ENCODE data around the gene CCRL2.

DNA sequence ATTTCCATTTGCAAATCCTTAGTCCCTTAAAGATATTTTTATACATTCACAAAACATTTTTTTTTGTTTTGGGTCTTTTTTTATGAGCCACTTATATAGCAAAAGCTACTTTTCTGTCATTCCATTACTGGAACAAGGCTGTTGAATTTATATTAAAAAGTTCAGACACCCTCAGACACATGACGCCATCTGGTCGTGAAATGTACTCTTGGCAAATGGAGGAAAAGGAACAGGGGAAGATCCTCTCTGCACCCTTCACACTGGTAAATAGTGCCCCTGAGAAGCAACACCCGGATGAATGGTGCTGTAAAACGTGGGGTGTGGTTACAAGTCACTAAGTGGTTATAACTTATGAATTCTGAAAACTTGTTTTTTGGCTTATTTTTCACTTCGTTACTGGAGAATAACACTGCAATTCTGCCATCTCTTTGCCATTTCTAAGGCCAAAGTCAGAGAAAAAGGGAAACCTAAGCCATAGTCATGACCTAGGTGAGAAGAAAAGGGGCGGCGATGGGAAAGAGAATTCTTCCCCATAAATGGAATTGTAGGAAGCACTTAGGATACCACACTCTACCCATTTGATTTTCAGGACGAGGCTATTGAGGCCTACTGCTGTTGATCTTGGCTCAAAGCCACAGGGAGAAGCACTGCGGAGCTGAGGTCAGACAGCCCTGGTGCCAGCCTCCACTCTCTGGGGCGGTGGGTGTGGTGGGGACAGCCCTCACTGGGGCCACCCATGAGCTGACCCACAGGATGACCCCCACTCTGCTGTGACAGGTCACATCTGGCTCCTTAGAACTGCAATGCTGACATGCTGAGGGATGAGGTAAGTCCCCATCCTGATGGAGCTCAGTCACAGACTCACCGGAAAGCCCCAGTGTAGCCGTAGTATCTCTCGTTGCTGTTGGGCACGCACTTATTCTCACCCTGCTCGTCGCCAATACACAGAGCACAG, 35.8 kb downstream of the CCRL2 start:
- no peak for TF ChIP-seq EZH2 (IDR thresholded peaks at IDR 0.05; ENCODE audit: insufficient read depth, poor library complexity, severe bottlenecking)
- TF ChIP-seq EZH2phosphoT487 (IDR thresholded peaks at IDR 0.05; ENCODE audit: insufficient read depth, low read depth) = no peak
